Keratinocyte (primary cell): ENCODE data around the gene NFATC2. TPM values are rescaled to one million over a fixed set of nuclear protein-coding genes. Genes with fewer than 3 reads are reported as not detected.

Experiments
- DNase-seq: peaks from one replicate; pipeline ENCODE4 v3.0.0-alpha.2; 2011; ENCODE audit warnings: low read depth, missing footprints, low spot score
- FAIRE-seq: peaks from 2 replicates; lab custom pipeline; 2011; peaks lifted over from hg19 to GRCh38; lab: Jason Lieb, UNC
- H2AFZ ChIP-seq: 2 replicates; pipeline ENCODE4 v1.6.0; 2012; ENCODE audit warnings: low read length, control low read depth, inconsistent platforms; ENCODE audit not compliant: control insufficient read depth
- H3K27ac ChIP-seq: 2 replicates; pipeline ENCODE4 v1.5.1; 2011; ENCODE audit warnings: low read length; ENCODE audit not compliant: control insufficient read depth, insufficient read depth
- H3K27me3 ChIP-seq: 3 replicates; pipeline ENCODE4 v1.6.0; 2011; ENCODE audit warnings: low read length; ENCODE audit not compliant: control insufficient read depth, insufficient read depth; ENCODE audit errors: extremely low read depth
- H3K36me3 ChIP-seq, 2 experiments: 2 replicates in 1 of 2; 3 replicates in 1 of 2; pipeline ENCODE4 v1.5.1; 2011; ENCODE audit warnings: low read length in 2 of 2, mild to moderate bottlenecking in 1 of 2; ENCODE audit not compliant: control insufficient read depth in 2 of 2, insufficient read depth in 2 of 2; ENCODE audit errors: extremely low read depth in 1 of 2
- H3K4me1 ChIP-seq: 3 replicates; pipeline ENCODE4 v1.5.1; 2011; ENCODE audit warnings: low read length; ENCODE audit not compliant: control insufficient read depth, insufficient read depth; ENCODE audit errors: extremely low read depth
- H3K4me2 ChIP-seq: 3 replicates; pipeline ENCODE4 v1.6.0; 2011; ENCODE audit warnings: low read depth, low read length; ENCODE audit not compliant: control insufficient read depth, insufficient read depth; ENCODE audit errors: extremely low read depth
- H3K4me3 ChIP-seq, 3 experiments: fragments of 200-600 bp in 1 of 3; sonication (generic) in 1 of 3; 2 replicates in 2 of 3; 3 replicates in 1 of 3; pipeline ENCODE4 v1.5.1; 2011 to 2016; ENCODE audit warnings: low read length in 3 of 3, mild to moderate bottlenecking in 3 of 3, control low read depth in 2 of 3, inconsistent platforms in 1 of 3, low read depth in 1 of 3, mixed read lengths in 1 of 3, mixed run types in 1 of 3, moderate library complexity in 1 of 3; ENCODE audit not compliant: control insufficient read depth in 2 of 3, insufficient read depth in 2 of 3; ENCODE audit errors: extremely low read depth in 1 of 3
- H3K79me2 ChIP-seq: 2 replicates; pipeline ENCODE4 v1.6.0; 2012; ENCODE audit warnings: low read length; ENCODE audit not compliant: control insufficient read depth, insufficient read depth
- H3K9ac ChIP-seq: 3 replicates; pipeline ENCODE4 v1.6.0; 2011; ENCODE audit warnings: low read length; ENCODE audit not compliant: control insufficient read depth, insufficient read depth; ENCODE audit errors: extremely low read depth
- H3K9me1 ChIP-seq: 3 replicates; pipeline ENCODE4 v1.6.0; 2011; ENCODE audit warnings: low read length; ENCODE audit not compliant: control insufficient read depth, insufficient read depth; ENCODE audit errors: extremely low read depth
- H3K9me3 ChIP-seq: 2 replicates; pipeline ENCODE4 v1.5.1; 2012; ENCODE audit warnings: low read depth, low read length; ENCODE audit not compliant: control insufficient read depth
- H4K20me1 ChIP-seq: 3 replicates; pipeline ENCODE4 v1.6.0; 2011; ENCODE audit warnings: low read length; ENCODE audit not compliant: control insufficient read depth, insufficient read depth; ENCODE audit errors: extremely low read depth
- EZH2 ChIP-seq: IDR thresholded peaks from one replicate; pipeline ENCODE4 v1.6.1; 2012; ENCODE audit warnings: inconsistent platforms, mild to moderate bottlenecking, low read length, moderate library complexity
- dilution Hi-C: fragments of 300-500 bp; cut with MboI; formaldehyde crosslinking; loops from one replicate; pipeline ENCODE4 v1.7.0; 2020; ENCODE audit warnings: low sequenced_read_pairs; ENCODE audit not compliant: extremely low pct_ligation_motif_present
- polyA plus RNA-seq, 5 experiments: library from polyadenylated mRNA; depleted of rRNA in 3 of 5; stranded (reverse) in 3 of 5; stranded (forward) in 1 of 5; unstranded in 1 of 5; fragments of >200 nt; gene quantifications; 1 replicate in 1 of 5; 2 replicates in 3 of 5; 3 replicates in 1 of 5; pipeline versions ENCODE4 v1.2.1 to v1.2.3, GENCODE V29; 2011 to 2012; ENCODE audit warnings: missing spikeins in 2 of 5, low read depth in 1 of 5, low replicate concordance in 1 of 5
- TF ChIP-seq, protein P1 (sequence below), 3 experiments: IDR thresholded peaks in 1 of 3; conservative IDR thresholded peaks in 1 of 3; optimal IDR thresholded peaks in 1 of 3; 2 replicates in 2 of 3; 3 replicates in 1 of 3; pipeline versions ENCODE3 to v1.5.1; 2011; ENCODE audit warnings: low read length in 3 of 3, mild to moderate bottlenecking in 3 of 3, moderate library complexity in 2 of 3, control low read depth in 1 of 3, inconsistent platforms in 1 of 3; ENCODE audit not compliant: insufficient read depth in 2 of 3; ENCODE audit errors: extremely low read depth in 1 of 3

Gene NFATC2
- polyA plus RNA-seq, 1 donor (not counting 4 experiments of a cell fraction or from before 2014, with no cell fraction given) = 0.05 TPM

DNA sequence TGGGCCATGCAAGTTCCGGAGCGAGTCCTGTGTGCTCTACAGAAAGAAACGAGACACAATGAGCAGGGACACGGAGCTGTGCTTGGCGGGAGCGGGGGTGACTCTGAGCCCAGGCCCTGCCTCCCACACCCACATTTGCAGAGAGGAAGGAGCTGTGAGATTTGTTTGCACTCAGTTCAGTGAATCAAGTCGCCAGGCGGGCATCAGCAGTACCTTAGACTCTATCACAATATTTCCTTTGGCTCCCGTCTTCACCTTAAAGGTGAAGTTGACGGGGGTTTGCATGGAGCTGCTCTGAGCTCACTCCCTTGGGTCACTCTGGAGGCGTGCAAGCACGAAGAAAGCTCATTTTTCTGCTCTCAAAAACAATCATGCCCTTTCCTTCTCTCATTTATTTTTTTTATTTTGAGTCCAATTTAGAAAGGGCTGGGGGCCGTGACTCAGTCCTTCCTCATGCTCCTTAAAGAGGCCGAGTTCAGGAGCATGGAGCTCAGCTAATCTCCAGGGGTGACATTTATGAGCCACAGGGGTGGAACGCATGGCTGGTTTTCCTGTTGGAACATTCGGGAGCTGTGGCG lies 188.2 kb downstream of the NFATC2 start:
- Histone ChIP-seq H3K27me3 (no peaks in the 10 kb centered on the region), H3K27ac (no peak overlapping the region), H3K4me2 (no peak overlapping the region), H3K9ac (no peak overlapping the region), H4K20me1 (no peaks in the 10 kb centered on the region), H3K79me2 (no peaks in the 10 kb centered on the region), H2AFZ (no peak overlapping the region), H3K4me3 (no peak overlapping the region), H3K36me3 (no peaks in the 10 kb centered on the region), H3K9me3 (no peaks in the 10 kb centered on the region), H3K9me1 (no peaks in the 10 kb centered on the region), H3K4me1 (no peaks in the 10 kb centered on the region)
- DNase-seq (no peak), FAIRE-seq (no peak)
- dilution Hi-C loops = no loop called here
- TF ChIP-seq EZH2 = no peak
- TF ChIP-seq, protein P1, sequence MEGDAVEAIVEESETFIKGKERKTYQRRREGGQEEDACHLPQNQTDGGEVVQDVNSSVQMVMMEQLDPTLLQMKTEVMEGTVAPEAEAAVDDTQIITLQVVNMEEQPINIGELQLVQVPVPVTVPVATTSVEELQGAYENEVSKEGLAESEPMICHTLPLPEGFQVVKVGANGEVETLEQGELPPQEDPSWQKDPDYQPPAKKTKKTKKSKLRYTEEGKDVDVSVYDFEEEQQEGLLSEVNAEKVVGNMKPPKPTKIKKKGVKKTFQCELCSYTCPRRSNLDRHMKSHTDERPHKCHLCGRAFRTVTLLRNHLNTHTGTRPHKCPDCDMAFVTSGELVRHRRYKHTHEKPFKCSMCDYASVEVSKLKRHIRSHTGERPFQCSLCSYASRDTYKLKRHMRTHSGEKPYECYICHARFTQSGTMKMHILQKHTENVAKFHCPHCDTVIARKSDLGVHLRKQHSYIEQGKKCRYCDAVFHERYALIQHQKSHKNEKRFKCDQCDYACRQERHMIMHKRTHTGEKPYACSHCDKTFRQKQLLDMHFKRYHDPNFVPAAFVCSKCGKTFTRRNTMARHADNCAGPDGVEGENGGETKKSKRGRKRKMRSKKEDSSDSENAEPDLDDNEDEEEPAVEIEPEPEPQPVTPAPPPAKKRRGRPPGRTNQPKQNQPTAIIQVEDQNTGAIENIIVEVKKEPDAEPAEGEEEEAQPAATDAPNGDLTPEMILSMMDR (optimal IDR thresholded peaks at IDR 0.05 in 1 of 3, IDR thresholded peaks at IDR 0.05 in 1 of 3, conservative IDR thresholded peaks at IDR 0.05 in 1 of 3; ENCODE audit: extremely low read depth in 1 of 3, insufficient read depth in 2 of 3, low read length in 3 of 3) = no peak

DNA sequence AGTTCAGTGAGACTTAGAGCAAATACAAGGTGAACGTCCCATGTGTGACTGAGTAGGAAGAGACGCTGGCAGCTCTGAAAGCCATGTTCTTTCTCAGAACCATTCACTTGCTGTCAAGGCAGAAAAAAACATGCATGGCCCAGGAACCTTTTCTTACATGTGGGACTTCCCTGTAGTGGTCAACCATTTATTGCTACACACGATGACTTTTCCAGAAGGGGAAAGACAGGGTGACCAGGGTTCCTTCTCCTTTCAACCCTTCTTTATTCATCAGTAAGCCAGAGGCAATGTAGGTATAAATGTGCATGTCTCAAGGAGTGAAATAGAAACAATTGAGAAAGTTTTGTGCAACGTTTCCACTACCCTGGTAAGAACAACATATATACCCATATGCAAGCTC lies 189.0 kb downstream of the NFATC2 start:
- H4K20me1 ChIP-seq = no peaks in the 10 kb centered on the region
- no peaks in the 10 kb centered on the region for H3K4me1 ChIP-seq
- no peaks in the 10 kb centered on the region for H3K27me3 ChIP-seq
- no peaks in the 10 kb centered on the region for H3K9me3 ChIP-seq
- dilution Hi-C loops = no loop called here
- no peak for DNase-seq
- no peak overlapping the region for H2AFZ ChIP-seq
- no peak overlapping the region for H3K4me2 ChIP-seq
- no peak overlapping the region for H3K9ac ChIP-seq
- no peak for FAIRE-seq
- no peaks in the 10 kb centered on the region for H3K79me2 ChIP-seq
- no peak for TF ChIP-seq EZH2
- TF ChIP-seq, protein P1 (optimal IDR thresholded peaks at IDR 0.05 in 1 of 3, IDR thresholded peaks at IDR 0.05 in 1 of 3, conservative IDR thresholded peaks at IDR 0.05 in 1 of 3; ENCODE audit: extremely low read depth in 1 of 3, insufficient read depth in 2 of 3, low read length in 3 of 3) = no peak
- H3K36me3 ChIP-seq = no peaks in the 10 kb centered on the region
- no peaks in the 10 kb centered on the region for H3K9me1 ChIP-seq
- H3K4me3 ChIP-seq = no peak overlapping the region
- H3K27ac ChIP-seq = no peak overlapping the region
